HL-60 (cell line): Measurements from ENCODE around the gene PRODH2.
"Not testable (repeated sequence)": the region's sequence is repeated elsewhere in the genome, so short reads cannot be mapped to it uniquely, and the experiment has no call there.

Source experiments
- GABPA ChIP-seq: IDR thresholded peaks from 2 replicates; pipeline ENCODE4 v1.6.1; 2012; ENCODE audit warnings: low read depth
- TF ChIP-seq, protein P1 (sequence below): IDR thresholded peaks from one replicate; pipeline ENCODE4 v1.5.1; 2011; ENCODE audit warnings: low read length, control low read depth, inconsistent platforms; ENCODE audit not compliant: insufficient read depth

DNA sequence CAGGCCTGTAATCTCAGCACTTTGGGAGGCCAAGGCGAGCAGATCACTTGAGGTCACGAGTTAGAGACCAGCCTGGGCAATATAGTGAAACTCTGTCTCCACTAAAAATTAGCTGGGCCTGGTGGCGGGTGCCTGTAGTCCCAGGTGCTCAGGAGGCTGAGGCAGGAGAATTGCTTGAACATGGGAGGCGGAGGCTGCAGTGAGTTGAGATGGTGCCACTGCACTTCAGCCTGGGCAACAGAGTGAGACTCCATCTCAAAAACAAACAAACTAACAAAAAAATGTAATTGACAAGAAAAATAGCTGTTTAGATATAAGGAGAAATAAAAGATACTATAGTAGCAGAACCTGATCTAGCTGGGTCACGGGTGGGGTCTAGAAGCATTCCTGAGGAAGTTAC is 40.3 kb downstream of the PRODH2 start:
- TF ChIP-seq, protein P1, sequence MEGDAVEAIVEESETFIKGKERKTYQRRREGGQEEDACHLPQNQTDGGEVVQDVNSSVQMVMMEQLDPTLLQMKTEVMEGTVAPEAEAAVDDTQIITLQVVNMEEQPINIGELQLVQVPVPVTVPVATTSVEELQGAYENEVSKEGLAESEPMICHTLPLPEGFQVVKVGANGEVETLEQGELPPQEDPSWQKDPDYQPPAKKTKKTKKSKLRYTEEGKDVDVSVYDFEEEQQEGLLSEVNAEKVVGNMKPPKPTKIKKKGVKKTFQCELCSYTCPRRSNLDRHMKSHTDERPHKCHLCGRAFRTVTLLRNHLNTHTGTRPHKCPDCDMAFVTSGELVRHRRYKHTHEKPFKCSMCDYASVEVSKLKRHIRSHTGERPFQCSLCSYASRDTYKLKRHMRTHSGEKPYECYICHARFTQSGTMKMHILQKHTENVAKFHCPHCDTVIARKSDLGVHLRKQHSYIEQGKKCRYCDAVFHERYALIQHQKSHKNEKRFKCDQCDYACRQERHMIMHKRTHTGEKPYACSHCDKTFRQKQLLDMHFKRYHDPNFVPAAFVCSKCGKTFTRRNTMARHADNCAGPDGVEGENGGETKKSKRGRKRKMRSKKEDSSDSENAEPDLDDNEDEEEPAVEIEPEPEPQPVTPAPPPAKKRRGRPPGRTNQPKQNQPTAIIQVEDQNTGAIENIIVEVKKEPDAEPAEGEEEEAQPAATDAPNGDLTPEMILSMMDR, result not testable (repeated sequence)
- not testable (repeated sequence) for TF ChIP-seq GABPA
